ENCODE data around the gene KLHL34.

- TF ChIP-seq CTCF (IDR thresholded peaks at IDR 0.05) (no peak), POLR2A (IDR thresholded peaks at IDR 0.05) (no peak)
Measured at GRCh38 chrX:21699136-21699535, 41.0 kb upstream of the KLHL34 start.
